NK-92 (cell line): ENCODE data around the gene ATP6V1C2.

ENCODE experiments used
- DNase-seq: peaks from one replicate; lab custom pipeline; 2025; ENCODE audit not compliant: unreplicated experiment; lab: John Stamatoyannopoulos, UW

The ATP6V1C2 gene

GRCh38 chr2:10721396-10722251, at the start of gene ATP6V1C2:
Gene ATP6V1C2 (plus strand): TSS chr2:10721630. CDS start chr2:10722850, 1,220 bp downstream.
- DNase-seq, result no peak

- no peak for DNase-seq
Observed at GRCh38 chr2:10675131-10675530, 46.3 kb upstream of the ATP6V1C2 start.

- no peak for DNase-seq
Observed at GRCh38 chr2:10678225-10678624, 43.2 kb upstream of the ATP6V1C2 start.

GRCh38 chr2:10680214-10680613, 41.2 kb upstream of the ATP6V1C2 start:
- no peak for DNase-seq

- no peak for DNase-seq
Observed at GRCh38 chr2:10680957-10681356, 40.5 kb upstream of the ATP6V1C2 start.

- no peak for DNase-seq
Observed at GRCh38 chr2:10686176-10686730, 35.2 kb upstream of the ATP6V1C2 start.

- no peak for DNase-seq
Observed at GRCh38 chr2:10688921-10689807, 32.3 kb upstream of the ATP6V1C2 start.

GRCh38 chr2:10691521-10691920, 29.9 kb upstream of the ATP6V1C2 start:
- DNase-seq, result no peak

GRCh38 chr2:10700078-10700803, 21.2 kb upstream of the ATP6V1C2 start:
- no peak for DNase-seq

GRCh38 chr2:10704034-10704594, 17.3 kb upstream of the ATP6V1C2 start:
- no peak for DNase-seq

- DNase-seq, result no peak
Observed at GRCh38 chr2:10706033-10706432, 15.4 kb upstream of the ATP6V1C2 start.

GRCh38 chr2:10707831-10708230, 13.6 kb upstream of the ATP6V1C2 start:
- DNase-seq, result no peak

- DNase-seq, result no peak
Observed at GRCh38 chr2:10709290-10709939, 12.0 kb upstream of the ATP6V1C2 start.

GRCh38 chr2:10712185-10712809, 9.1 kb upstream of the ATP6V1C2 start:
- no peak for DNase-seq

- no peak for DNase-seq
Observed at GRCh38 chr2:10716581-10716980, 4.8 kb upstream of the ATP6V1C2 start.

- no peak for DNase-seq
Observed at GRCh38 chr2:10717628-10718027, 3.8 kb upstream of the ATP6V1C2 start.

- DNase-seq, result no peak
Observed at GRCh38 chr2:10720306-10720705, 1.1 kb upstream of the ATP6V1C2 start.

- DNase-seq, result no peak
Observed at GRCh38 chr2:10720947-10721395, 459 bp upstream of the ATP6V1C2 start.

GRCh38 chr2:10722252-10722825, 909 bp downstream of the ATP6V1C2 start:
- no peak for DNase-seq
